Fibroblast of lung (primary cell): Measurements from ENCODE around the gene PLEKHA7. TPM values are rescaled to one million over a fixed set of nuclear protein-coding genes. Genes with fewer than 3 reads are reported as not detected.
"Not testable (repeated sequence)": the region's sequence is repeated elsewhere in the genome, so short reads cannot be mapped to it uniquely, and the experiment has no call there.

Source experiments
- DNase-seq, 2 donors: peaks; one replicate each; pipeline versions ENCODE4 v3.0.0 to v3.0.0-alpha.2; 2010; ENCODE audit warnings: low read depth in 2 of 2
- H2AFZ ChIP-seq: 2 replicates; pipeline ENCODE4 v1.5.1; 2012; ENCODE audit warnings: low read length, control low read depth, inconsistent platforms
- H3K27ac ChIP-seq: 2 replicates; pipeline ENCODE4 v1.5.1; 2011; ENCODE audit warnings: low read length, control low read depth; ENCODE audit not compliant: insufficient read depth
- H3K27me3 ChIP-seq: 2 replicates; pipeline ENCODE4 v1.5.1; 2011; ENCODE audit warnings: mild to moderate bottlenecking, low read length; ENCODE audit not compliant: control insufficient read depth, insufficient read depth
- H3K36me3 ChIP-seq: 2 replicates; pipeline ENCODE4 v1.5.1; 2011; ENCODE audit warnings: low read length; ENCODE audit not compliant: control insufficient read depth, insufficient read depth
- H3K4me1 ChIP-seq: 2 replicates; pipeline ENCODE4 v1.5.1; 2011; ENCODE audit warnings: low read length; ENCODE audit not compliant: control insufficient read depth, insufficient read depth; ENCODE audit errors: extremely low read depth
- H3K4me2 ChIP-seq: 2 replicates; pipeline ENCODE4 v1.5.1; 2011; ENCODE audit warnings: low read length, control low read depth; ENCODE audit not compliant: insufficient read depth; ENCODE audit errors: extremely low read depth
- H3K4me3 ChIP-seq, 4 experiments: fragments of 200-600 bp in 1 of 4; sonication (generic) in 1 of 4; replicated peaks in 1 of 4; 2 replicates each; pipeline ENCODE4 v1.5.1; 2011 to 2016; ENCODE audit warnings: low read length in 4 of 4, low read depth in 3 of 4, mild to moderate bottlenecking in 3 of 4, control low read depth in 2 of 4, inconsistent platforms in 1 of 4, mixed read lengths in 1 of 4; ENCODE audit not compliant: insufficient read depth in 1 of 4; ENCODE audit errors: control extremely low read depth in 1 of 4
- H3K79me2 ChIP-seq: 2 replicates; pipeline ENCODE4 v1.5.1; 2012; ENCODE audit warnings: mild to moderate bottlenecking, low read length, inconsistent platforms; ENCODE audit not compliant: control insufficient read depth, insufficient read depth
- H3K9ac ChIP-seq: 2 replicates; pipeline ENCODE4 v1.5.1; 2011; ENCODE audit warnings: mild to moderate bottlenecking, low read length, control low read depth; ENCODE audit not compliant: insufficient read depth
- H3K9me3 ChIP-seq: 2 replicates; pipeline ENCODE4 v1.5.1; 2012; ENCODE audit warnings: low read depth, low read length; ENCODE audit not compliant: control insufficient read depth, insufficient read depth
- H4K20me1 ChIP-seq: 2 replicates; pipeline ENCODE4 v1.5.1; 2011; ENCODE audit warnings: low read length; ENCODE audit not compliant: control insufficient read depth, insufficient read depth; ENCODE audit errors: extremely low read depth
- EZH2 ChIP-seq: IDR thresholded peaks from 2 replicates; pipeline ENCODE4 v1.5.1; 2012; ENCODE audit warnings: low read length, control low read depth, mild to moderate bottlenecking; ENCODE audit errors: missing control alignments
- polyA plus RNA-seq, 2 donors: library from polyadenylated mRNA; depleted of rRNA in 1 of 2; stranded (reverse) in 1 of 2; unstranded in 1 of 2; fragments of >200 nt; gene quantifications; 2 replicates each; pipeline ENCODE4 v1.2.1, GENCODE V29; 2011 to 2012; ENCODE audit warnings: missing spikeins in 1 of 2
- total RNA-seq: library from RNA; depleted of rRNA; stranded (reverse); fragments of >200 nt; gene quantifications from 2 replicates; pipeline ENCODE4 v1.2.1, GENCODE V29; 2014
- TF ChIP-seq, protein P1 (sequence below), 2 donors: IDR thresholded peaks in 1 of 2; conservative IDR thresholded peaks in 1 of 2; 1 replicate in 1 of 2; 2 replicates in 1 of 2; pipeline ENCODE4 v1.5.1; 2011 to 2012; ENCODE audit warnings: low read length in 2 of 2, control low read depth in 1 of 2, inconsistent platforms in 1 of 2, low read depth in 1 of 2, mild to moderate bottlenecking in 1 of 2

The PLEKHA7 gene
- total and polyA plus RNA-seq, 2 donors (not counting 1 experiment from before 2014, with no cell fraction given), result 0.11 to 0.17 TPM

- Histone ChIP-seq H2AFZ (no peak overlapping the region), H3K4me1 (no peaks in the 10 kb centered on the region), H3K4me2 (no peak overlapping the region), H3K4me3 (no peak overlapping the region), H3K27me3 (no peaks in the 10 kb centered on the region), H3K9ac (no peak overlapping the region), H3K36me3 (no peaks in the 10 kb centered on the region), H3K27ac (no peak overlapping the region), H3K9me3 (no peaks in the 10 kb centered on the region), H4K20me1 (no peaks in the 10 kb centered on the region), H3K79me2 (no peaks in the 10 kb centered on the region)
- no peak for TF ChIP-seq EZH2
- TF ChIP-seq, protein P1, sequence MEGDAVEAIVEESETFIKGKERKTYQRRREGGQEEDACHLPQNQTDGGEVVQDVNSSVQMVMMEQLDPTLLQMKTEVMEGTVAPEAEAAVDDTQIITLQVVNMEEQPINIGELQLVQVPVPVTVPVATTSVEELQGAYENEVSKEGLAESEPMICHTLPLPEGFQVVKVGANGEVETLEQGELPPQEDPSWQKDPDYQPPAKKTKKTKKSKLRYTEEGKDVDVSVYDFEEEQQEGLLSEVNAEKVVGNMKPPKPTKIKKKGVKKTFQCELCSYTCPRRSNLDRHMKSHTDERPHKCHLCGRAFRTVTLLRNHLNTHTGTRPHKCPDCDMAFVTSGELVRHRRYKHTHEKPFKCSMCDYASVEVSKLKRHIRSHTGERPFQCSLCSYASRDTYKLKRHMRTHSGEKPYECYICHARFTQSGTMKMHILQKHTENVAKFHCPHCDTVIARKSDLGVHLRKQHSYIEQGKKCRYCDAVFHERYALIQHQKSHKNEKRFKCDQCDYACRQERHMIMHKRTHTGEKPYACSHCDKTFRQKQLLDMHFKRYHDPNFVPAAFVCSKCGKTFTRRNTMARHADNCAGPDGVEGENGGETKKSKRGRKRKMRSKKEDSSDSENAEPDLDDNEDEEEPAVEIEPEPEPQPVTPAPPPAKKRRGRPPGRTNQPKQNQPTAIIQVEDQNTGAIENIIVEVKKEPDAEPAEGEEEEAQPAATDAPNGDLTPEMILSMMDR (conservative IDR thresholded peaks at IDR 0.05 in 1 of 2, IDR thresholded peaks at IDR 0.05 in 1 of 2; ENCODE audit: low read depth in 1 of 2, low read length in 2 of 2), result no peak
- DNase-seq, result peak in 1 of 2 donors; percentile 21
Observed at GRCh38 chr11:16911186-16911585, 103.0 kb downstream of the PLEKHA7 start.

DNA sequence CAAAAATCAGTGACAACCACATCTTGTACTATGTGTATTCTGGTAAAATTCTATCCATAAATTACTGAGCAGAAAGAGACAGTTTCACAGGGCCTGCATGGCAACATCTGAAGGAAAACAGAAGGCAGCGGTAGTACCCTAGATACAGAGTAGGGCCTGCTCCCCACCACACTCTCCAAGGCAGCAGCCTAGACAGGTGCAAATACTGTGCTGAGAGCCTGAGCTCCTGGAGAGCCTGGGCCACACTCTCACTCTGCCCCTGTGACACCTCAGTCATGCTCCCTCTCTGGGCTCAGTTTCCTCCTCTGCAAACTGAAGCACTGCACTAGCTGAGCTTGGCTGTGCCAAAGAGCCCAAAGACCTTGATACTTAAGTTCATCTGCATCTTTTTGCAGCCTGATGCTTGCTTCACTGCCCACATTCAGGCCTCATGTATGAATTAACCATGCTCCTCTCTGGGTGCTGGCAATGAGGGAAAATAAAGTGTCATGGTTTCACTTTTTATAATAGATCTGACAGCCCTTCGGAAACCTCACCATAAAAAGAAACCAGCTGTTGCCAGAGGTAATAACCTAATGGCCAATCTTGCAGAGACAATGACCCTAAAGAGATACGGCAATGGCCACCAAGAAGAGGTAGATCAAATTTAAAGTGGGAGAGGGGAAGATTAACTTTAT is 104.7 kb downstream of the PLEKHA7 start:
- H3K9me3 ChIP-seq, result no peaks in the 10 kb centered on the region
- H3K4me1 ChIP-seq, result no peaks in the 10 kb centered on the region
- no peaks in the 10 kb centered on the region for H4K20me1 ChIP-seq
- no peak for DNase-seq
- H3K36me3 ChIP-seq, result no peaks in the 10 kb centered on the region
- TF ChIP-seq, protein P1 (conservative IDR thresholded peaks at IDR 0.05 in 1 of 2, IDR thresholded peaks at IDR 0.05 in 1 of 2; ENCODE audit: low read depth in 1 of 2, low read length in 2 of 2), result no peak
- no peak for TF ChIP-seq EZH2
- no peak overlapping the region for H3K4me2 ChIP-seq
- H3K27me3 ChIP-seq, result no peaks in the 10 kb centered on the region
- H3K9ac ChIP-seq, result no peak overlapping the region
- no peaks in the 10 kb centered on the region for H3K79me2 ChIP-seq
- H3K27ac ChIP-seq, result no peak overlapping the region
- no peak overlapping the region for H2AFZ ChIP-seq
- H3K4me3 ChIP-seq, result no peak overlapping the region

DNA sequence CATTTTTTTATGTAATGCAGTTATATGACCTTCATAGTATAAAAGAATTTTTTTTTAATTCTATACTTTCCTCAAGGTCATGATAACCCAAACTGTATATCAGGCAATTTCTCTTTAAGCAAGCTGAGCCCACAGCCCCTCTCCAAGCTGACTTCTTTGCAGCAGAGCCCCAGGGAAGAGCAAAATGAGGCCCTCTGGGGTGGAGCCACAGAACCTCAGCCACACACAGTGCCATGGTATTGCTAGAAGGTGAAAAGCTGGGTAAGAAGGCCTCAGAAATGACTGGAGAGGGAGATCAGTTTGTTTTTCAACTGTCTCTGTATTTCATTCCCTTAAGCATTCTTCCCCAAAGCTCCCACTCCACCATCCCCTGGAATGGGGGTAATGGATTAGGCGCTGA is 108.8 kb downstream of the PLEKHA7 start:
- Histone ChIP-seq H3K4me1 (no peaks in the 10 kb centered on the region), H3K9ac (no peak overlapping the region), H2AFZ (no peak overlapping the region), H3K4me2 (no peak overlapping the region), H3K27ac (no peak overlapping the region), H3K4me3 (no peak overlapping the region), H3K79me2 (no peaks in the 10 kb centered on the region), H3K27me3 (no peaks in the 10 kb centered on the region), H3K36me3 (no peaks in the 10 kb centered on the region), H4K20me1 (no peaks in the 10 kb centered on the region), H3K9me3 (no peaks in the 10 kb centered on the region)
- no peak for DNase-seq
- TF ChIP-seq EZH2, result no peak
- TF ChIP-seq, protein P1 (conservative IDR thresholded peaks at IDR 0.05 in 1 of 2, IDR thresholded peaks at IDR 0.05 in 1 of 2; ENCODE audit: low read depth in 1 of 2, low read length in 2 of 2), result no peak

DNA sequence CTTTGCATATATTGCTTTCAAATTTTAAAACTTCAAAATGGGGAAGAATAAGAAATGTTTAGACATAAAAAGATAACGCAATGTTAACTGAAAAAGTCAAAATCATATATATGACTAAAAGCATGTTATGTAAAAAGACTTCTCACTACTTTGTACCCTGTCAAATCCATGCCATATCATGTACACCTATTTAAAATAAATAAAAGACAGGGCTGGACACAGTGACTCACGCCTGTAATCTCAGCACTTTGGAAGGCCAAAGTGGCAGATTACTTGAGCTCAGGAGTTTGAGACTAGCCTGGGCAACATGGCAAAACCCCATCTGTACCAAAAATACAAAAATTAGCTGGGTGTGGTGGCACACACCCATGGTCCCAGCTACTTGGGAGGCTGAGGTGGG is 109.5 kb downstream of the PLEKHA7 start:
- H2AFZ ChIP-seq, H3K79me2 ChIP-seq, DNase-seq, H4K20me1 ChIP-seq, H3K27me3 ChIP-seq, H3K4me3 ChIP-seq, H3K4me2 ChIP-seq, H3K9me3 ChIP-seq, H3K27ac ChIP-seq, H3K9ac ChIP-seq, H3K4me1 ChIP-seq, H3K36me3 ChIP-seq: not testable (repeated sequence)
